HCT116 (cell line): ENCODE results near the gene CCDC73.

Experiments
- ATF3 ChIP-seq: IDR thresholded peaks from 2 replicates; pipeline ENCODE4 v1.6.1; 2012
- CBX3 ChIP-seq: IDR thresholded peaks from 2 replicates; pipeline ENCODE4 v1.6.1; 2012; ENCODE audit warnings: low read depth
- EGR1 ChIP-seq: IDR thresholded peaks from 2 replicates; pipeline ENCODE4 v1.6.1; 2012; ENCODE audit warnings: low read depth
- POLR2A ChIP-seq: IDR thresholded peaks from 2 replicates; pipeline ENCODE4 v1.7.0; 2011; ENCODE audit warnings: borderline replicate concordance; ENCODE audit not compliant: insufficient read depth, insufficient read length; ENCODE audit errors: extremely low read depth
- POLR2AphosphoS5 ChIP-seq: IDR thresholded peaks from 2 replicates; pipeline ENCODE4 v1.6.1; 2011; ENCODE audit warnings: mild to moderate bottlenecking, low read depth, low read length, moderate library complexity
- SP1 ChIP-seq: IDR thresholded peaks from 2 replicates; pipeline ENCODE4 v1.6.1; 2012; ENCODE audit warnings: low read depth
- SRF ChIP-seq: IDR thresholded peaks from 2 replicates; pipeline ENCODE4 v1.6.1; 2012; ENCODE audit warnings: low read depth
- TCF7L2 ChIP-seq: IDR thresholded peaks from 2 replicates; pipeline ENCODE4 v1.7.0; 2011; ENCODE audit warnings: borderline replicate concordance, inconsistent platforms; ENCODE audit not compliant: insufficient read depth, insufficient read length; ENCODE audit errors: extremely low read depth
- ZFX ChIP-seq: fragments of 450-650 bp; IDR thresholded peaks from 2 replicates; pipeline ENCODE4 v1.6.1; 2017
- ZNF274 ChIP-seq: fragments of 200-500 bp; sonication (Bioruptor generic); IDR thresholded peaks from 2 replicates; pipeline ENCODE4 v1.6.1; 2014; ENCODE audit warnings: mild to moderate bottlenecking, low read depth, low read length, inconsistent platforms
- TF ChIP-seq, protein P1 (sequence below), 3 experiments: fragments of 200-600 bp in 1 of 3; sonication (generic) in 1 of 3; IDR thresholded peaks in 2 of 3; conservative IDR thresholded peaks in 1 of 3; 2 replicates each; pipeline ENCODE4 v1.5.1; 2012 to 2017; ENCODE audit warnings: low read depth in 2 of 3, low read length in 2 of 3, antibody characterized with exemption in 1 of 3, borderline replicate concordance in 1 of 3, control low read depth in 1 of 3, mild to moderate bottlenecking in 1 of 3, mixed read lengths in 1 of 3, mixed run types in 1 of 3, moderate library complexity in 1 of 3; ENCODE audit not compliant: insufficient read depth in 1 of 3
- TF ChIP-seq, protein P2 (sequence below): IDR thresholded peaks from 2 replicates; pipeline ENCODE4 v1.6.1; 2012; ENCODE audit warnings: low read depth
- TF ChIP-seq, protein P3 (sequence below): IDR thresholded peaks from 2 replicates; pipeline ENCODE4 v1.6.1; 2011; ENCODE audit warnings: mild to moderate bottlenecking, low read length, moderate library complexity; ENCODE audit not compliant: insufficient replicate concordance; ENCODE audit errors: extremely low read depth

DNA sequence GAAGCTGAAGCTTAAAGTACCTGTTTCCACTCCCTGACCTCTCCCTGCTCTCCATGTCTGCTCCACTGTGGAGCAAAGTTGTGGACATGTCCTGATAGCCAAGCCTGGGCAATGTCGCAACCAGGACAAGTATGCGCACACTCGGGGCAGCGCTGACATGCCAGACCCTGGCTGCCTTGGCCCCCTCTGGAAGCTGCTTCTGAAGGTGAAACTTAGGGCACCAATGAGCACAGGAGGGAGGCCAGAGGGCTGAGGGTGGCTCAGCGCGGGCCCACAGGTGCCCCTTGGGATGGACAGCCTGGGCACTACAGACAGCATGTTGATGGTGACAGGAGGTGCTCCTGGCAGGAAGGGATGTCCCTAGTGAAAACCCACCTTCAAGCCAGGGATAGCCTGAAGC, 90.2 kb downstream of the CCDC73 start:
- TF ChIP-seq, protein P1, sequence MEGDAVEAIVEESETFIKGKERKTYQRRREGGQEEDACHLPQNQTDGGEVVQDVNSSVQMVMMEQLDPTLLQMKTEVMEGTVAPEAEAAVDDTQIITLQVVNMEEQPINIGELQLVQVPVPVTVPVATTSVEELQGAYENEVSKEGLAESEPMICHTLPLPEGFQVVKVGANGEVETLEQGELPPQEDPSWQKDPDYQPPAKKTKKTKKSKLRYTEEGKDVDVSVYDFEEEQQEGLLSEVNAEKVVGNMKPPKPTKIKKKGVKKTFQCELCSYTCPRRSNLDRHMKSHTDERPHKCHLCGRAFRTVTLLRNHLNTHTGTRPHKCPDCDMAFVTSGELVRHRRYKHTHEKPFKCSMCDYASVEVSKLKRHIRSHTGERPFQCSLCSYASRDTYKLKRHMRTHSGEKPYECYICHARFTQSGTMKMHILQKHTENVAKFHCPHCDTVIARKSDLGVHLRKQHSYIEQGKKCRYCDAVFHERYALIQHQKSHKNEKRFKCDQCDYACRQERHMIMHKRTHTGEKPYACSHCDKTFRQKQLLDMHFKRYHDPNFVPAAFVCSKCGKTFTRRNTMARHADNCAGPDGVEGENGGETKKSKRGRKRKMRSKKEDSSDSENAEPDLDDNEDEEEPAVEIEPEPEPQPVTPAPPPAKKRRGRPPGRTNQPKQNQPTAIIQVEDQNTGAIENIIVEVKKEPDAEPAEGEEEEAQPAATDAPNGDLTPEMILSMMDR (IDR thresholded peaks at IDR 0.05 in 2 of 3, conservative IDR thresholded peaks at IDR 0.05 in 1 of 3; ENCODE audit: borderline replicate concordance in 1 of 3, insufficient read depth in 1 of 3, low read depth in 2 of 3, low read length in 2 of 3), result no peak
- TF ChIP-seq CBX3, result no peak
- no peak for TF ChIP-seq POLR2AphosphoS5
- TF ChIP-seq TCF7L2, result no peak
- TF ChIP-seq POLR2A, result no peak
- TF ChIP-seq ZNF274, result no peak
- no peak for TF ChIP-seq SP1
- TF ChIP-seq, protein P2, sequence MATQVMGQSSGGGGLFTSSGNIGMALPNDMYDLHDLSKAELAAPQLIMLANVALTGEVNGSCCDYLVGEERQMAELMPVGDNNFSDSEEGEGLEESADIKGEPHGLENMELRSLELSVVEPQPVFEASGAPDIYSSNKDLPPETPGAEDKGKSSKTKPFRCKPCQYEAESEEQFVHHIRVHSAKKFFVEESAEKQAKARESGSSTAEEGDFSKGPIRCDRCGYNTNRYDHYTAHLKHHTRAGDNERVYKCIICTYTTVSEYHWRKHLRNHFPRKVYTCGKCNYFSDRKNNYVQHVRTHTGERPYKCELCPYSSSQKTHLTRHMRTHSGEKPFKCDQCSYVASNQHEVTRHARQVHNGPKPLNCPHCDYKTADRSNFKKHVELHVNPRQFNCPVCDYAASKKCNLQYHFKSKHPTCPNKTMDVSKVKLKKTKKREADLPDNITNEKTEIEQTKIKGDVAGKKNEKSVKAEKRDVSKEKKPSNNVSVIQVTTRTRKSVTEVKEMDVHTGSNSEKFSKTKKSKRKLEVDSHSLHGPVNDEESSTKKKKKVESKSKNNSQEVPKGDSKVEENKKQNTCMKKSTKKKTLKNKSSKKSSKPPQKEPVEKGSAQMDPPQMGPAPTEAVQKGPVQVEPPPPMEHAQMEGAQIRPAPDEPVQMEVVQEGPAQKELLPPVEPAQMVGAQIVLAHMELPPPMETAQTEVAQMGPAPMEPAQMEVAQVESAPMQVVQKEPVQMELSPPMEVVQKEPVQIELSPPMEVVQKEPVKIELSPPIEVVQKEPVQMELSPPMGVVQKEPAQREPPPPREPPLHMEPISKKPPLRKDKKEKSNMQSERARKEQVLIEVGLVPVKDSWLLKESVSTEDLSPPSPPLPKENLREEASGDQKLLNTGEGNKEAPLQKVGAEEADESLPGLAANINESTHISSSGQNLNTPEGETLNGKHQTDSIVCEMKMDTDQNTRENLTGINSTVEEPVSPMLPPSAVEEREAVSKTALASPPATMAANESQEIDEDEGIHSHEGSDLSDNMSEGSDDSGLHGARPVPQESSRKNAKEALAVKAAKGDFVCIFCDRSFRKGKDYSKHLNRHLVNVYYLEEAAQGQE, result no peak
- no peak for TF ChIP-seq EGR1
- no peak for TF ChIP-seq ZFX
- no peak for TF ChIP-seq ATF3
- TF ChIP-seq SRF, result no peak
- TF ChIP-seq, protein P3, sequence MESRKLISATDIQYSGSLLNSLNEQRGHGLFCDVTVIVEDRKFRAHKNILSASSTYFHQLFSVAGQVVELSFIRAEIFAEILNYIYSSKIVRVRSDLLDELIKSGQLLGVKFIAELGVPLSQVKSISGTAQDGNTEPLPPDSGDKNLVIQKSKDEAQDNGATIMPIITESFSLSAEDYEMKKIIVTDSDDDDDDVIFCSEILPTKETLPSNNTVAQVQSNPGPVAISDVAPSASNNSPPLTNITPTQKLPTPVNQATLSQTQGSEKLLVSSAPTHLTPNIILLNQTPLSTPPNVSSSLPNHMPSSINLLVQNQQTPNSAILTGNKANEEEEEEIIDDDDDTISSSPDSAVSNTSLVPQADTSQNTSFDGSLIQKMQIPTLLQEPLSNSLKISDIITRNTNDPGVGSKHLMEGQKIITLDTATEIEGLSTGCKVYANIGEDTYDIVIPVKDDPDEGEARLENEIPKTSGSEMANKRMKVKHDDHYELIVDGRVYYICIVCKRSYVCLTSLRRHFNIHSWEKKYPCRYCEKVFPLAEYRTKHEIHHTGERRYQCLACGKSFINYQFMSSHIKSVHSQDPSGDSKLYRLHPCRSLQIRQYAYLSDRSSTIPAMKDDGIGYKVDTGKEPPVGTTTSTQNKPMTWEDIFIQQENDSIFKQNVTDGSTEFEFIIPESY, result no peak
